Measurements from ENCODE around the gene UGGT2.

UGGT2 gene

DNA sequence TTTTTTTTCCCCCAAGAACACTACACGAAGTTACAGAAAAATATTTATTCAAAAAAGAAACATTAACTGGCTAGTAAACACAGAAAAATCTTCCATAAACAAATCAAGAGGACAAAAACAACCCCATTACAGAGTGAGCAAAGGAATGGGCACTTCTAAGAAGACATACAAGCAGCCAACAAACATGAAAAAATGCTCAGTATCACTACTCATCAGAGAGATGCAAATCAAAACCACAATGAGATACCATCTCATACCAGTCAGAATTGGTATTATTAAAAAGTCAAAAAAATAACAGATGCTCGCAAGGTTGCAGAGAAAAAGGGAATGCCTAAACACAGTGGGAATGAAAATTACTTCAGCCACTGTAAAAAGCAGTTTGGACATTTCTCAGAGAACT, 131.7 kb downstream of the UGGT2 start:
- Mint-ChIP-seq H3K27ac (no peak overlapping the region), H3K4me3 (no peak overlapping the region), H3K27me3 (no peaks in the 10 kb centered on the region), H3K4me1 (no peaks in the 10 kb centered on the region), H3K9me3 (peaks cover 4 to 5% of the 10 kb centered on the region in 2 donors), H3K36me3 (no peaks in the 10 kb centered on the region)
- DNase-seq (no peak), ATAC-seq (replicated peaks) (no peak)

DNA sequence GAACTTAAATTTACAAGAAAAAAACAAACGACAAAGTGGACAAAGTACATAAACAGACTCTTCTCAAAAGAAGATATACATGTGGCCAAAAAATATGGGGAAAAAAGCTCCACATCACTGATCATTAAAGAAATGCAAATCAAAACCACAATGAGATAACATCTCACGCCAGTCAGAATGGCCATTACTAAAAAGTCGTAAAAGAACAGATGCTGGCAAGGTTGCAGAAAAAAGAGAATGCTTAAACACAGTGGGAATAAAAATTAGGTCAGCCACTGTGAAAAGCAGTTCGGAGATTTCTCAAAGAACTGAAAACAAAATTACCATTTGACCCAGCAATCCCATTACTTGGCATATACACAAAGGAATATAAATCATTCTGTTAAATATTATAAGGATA, 132.7 kb downstream of the UGGT2 start:
- no peak overlapping the region for H3K27ac Mint-ChIP-seq
- H3K9me3 Mint-ChIP-seq = peaks cover 4 to 5% of the 10 kb centered on the region in 2 donors
- H3K36me3 Mint-ChIP-seq = no peaks in the 10 kb centered on the region
- no peaks in the 10 kb centered on the region for H3K4me1 Mint-ChIP-seq
- H3K4me3 Mint-ChIP-seq = no peak overlapping the region
- ATAC-seq (replicated peaks) = no peak
- DNase-seq = no peak
- H3K27me3 Mint-ChIP-seq = no peaks in the 10 kb centered on the region

DNA sequence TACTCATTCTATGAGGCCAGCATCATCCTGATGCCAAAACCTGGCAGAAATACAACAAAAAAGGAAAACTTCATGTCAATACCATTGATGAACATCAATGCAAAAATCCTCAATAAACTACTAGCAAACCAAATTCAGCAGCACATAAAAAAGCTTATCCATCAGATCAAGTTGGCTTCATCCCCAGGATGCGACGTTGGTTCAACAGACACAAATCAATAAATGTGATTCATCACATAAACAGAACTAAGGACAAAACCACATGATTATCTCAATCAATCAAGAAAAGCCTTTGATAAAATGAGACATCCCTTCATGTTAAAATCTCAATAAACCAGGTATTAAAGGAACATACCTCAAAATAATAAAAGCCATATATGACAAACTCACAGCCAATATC, 134.3 kb downstream of the UGGT2 start:
- H3K4me1 Mint-ChIP-seq = no peaks in the 10 kb centered on the region
- DNase-seq (no peak), ATAC-seq (replicated peaks) (no peak)
- no peaks in the 10 kb centered on the region for H3K27me3 Mint-ChIP-seq
- H3K27ac Mint-ChIP-seq = no peak overlapping the region
- no peak overlapping the region for H3K4me3 Mint-ChIP-seq
- H3K36me3 Mint-ChIP-seq = no peaks in the 10 kb centered on the region
- peaks cover 4 to 5% of the 10 kb centered on the region in 2 donors for H3K9me3 Mint-ChIP-seq

DNA sequence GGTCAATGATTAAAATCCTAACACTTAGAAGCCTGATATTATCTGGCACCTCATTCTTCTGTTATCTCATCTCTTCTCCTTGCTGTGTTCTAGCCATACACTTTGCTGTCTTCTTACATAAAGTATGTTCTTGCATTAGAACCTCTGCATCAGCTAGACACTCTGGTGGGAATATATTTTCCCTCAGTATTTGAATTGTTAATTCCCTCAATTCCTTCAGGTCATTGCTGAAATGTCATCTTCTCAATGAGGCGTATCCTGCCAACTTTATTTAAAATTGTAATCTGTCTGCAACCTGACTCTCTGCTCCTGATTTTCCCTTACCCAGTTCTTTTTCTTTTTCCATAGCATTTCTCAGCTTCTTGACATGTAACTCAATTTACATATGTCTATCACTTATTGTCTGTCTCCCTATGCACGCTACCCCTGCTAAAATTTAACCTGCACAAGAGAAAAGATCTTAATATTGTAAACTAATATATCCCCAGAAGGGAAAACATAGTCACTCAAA, 138.2 kb downstream of the UGGT2 start:
- H3K4me3 Mint-ChIP-seq = no peak overlapping the region
- no peaks in the 10 kb centered on the region for H3K36me3 Mint-ChIP-seq
- H3K4me1 Mint-ChIP-seq = no peaks in the 10 kb centered on the region
- H3K27me3 Mint-ChIP-seq = no peaks in the 10 kb centered on the region
- no peak for DNase-seq
- H3K9me3 Mint-ChIP-seq = peaks cover 5 to 8% of the 10 kb centered on the region in 2 donors
- no peak overlapping the region for H3K27ac Mint-ChIP-seq
- no peak for ATAC-seq (replicated peaks)

GRCh38 chr13:95906999-95907398, 146.2 kb downstream of the UGGT2 start:
- Mint-ChIP-seq H3K27ac (no peak overlapping the region), H3K4me3 (no peak overlapping the region), H3K27me3 (no peaks in the 10 kb centered on the region), H3K36me3 (no peaks in the 10 kb centered on the region), H3K9me3 (peaks cover 0 to 3% of the 10 kb centered on the region in 2 donors), H3K4me1 (no peaks in the 10 kb centered on the region)
- no peak for ATAC-seq (replicated peaks)
- DNase-seq = no peak

DNA sequence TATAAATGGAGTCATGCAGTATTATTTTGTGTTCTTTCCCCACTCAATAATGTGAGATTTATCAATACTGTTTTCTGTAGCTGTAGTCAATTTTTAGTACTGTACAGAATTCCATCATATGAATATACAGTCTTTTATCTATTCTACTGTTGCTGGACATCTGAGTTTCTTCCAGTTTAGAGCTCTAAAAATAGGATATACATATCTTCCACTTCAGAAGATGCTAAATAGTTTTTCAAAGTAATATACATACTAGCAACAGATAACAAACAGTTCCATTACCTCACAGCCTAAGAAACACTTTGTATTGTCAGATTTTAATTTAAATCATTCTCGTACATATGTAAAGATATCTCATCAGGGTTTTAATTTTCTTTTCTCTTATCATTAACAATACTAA, 149.6 kb downstream of the UGGT2 start:
- ATAC-seq (replicated peaks) (no peak), DNase-seq (no peak)
- no peaks in the 10 kb centered on the region for H3K4me1 Mint-ChIP-seq

DNA sequence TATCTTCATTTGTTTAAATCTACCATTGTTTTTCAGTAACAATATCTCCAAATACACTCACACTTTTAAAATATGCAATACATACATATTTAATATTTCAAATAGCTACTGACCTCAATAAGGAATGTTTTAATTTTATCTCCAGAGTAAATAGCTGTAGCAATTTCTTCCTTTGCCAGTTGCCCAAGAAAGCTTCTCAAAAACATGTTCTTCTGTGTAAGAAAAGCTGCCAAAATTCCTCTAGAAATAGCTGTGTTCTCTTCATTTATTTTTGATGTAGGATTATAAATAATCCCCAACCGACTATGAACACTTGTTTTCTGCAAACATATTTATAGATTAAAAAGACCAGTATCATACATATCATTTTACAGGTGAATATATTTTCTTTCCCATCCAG, 150.5 kb downstream of the UGGT2 start:
- H3K27me3 Mint-ChIP-seq = no peaks in the 10 kb centered on the region
- no peak for DNase-seq
- H3K27ac Mint-ChIP-seq = no peak overlapping the region
- no peaks in the 10 kb centered on the region for H3K36me3 Mint-ChIP-seq
- peaks cover 0 to 2% of the 10 kb centered on the region in 2 donors for H3K9me3 Mint-ChIP-seq
- no peak overlapping the region for H3K4me3 Mint-ChIP-seq
- no peak for ATAC-seq (replicated peaks)
- no peaks in the 10 kb centered on the region for H3K4me1 Mint-ChIP-seq

More for the DNA sequence above, 149.6 kb downstream of the UGGT2 start:
- Mint-ChIP-seq H3K9me3 (peaks cover 0 to 2% of the 10 kb centered on the region in 2 donors), H3K4me3 (no peak overlapping the region), H3K27me3 (no peaks in the 10 kb centered on the region), H3K27ac (no peak overlapping the region), H3K36me3 (no peaks in the 10 kb centered on the region)

DNA sequence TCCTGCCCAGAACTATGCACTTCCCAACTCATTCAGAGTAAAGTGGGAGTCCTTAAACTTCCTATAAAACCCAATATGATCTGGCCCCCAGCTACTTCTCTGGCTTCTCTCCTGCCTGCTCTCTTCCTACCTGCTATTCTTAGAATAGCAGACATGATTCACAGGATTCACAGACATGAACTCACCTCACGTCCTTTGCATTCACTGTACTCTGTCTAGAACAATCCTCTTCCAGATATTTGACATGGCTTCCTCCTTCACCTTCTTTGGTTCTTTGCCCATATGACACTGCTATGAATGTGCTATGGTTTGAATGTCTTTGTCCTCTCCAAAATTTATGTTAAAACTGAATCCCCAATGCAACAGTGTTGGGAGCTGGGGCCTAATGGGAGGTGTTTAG, 154.9 kb downstream of the UGGT2 start:
- Mint-ChIP-seq H3K4me1 (no peaks in the 10 kb centered on the region), H3K27me3 (peaks cover 0 to 5% of the 10 kb centered on the region in 2 donors), H3K36me3 (no peaks in the 10 kb centered on the region), H3K27ac (no peak overlapping the region), H3K9me3 (peaks cover 0 to 2% of the 10 kb centered on the region in 2 donors), H3K4me3 (no peak overlapping the region)
- ATAC-seq (replicated peaks) (no peak), DNase-seq (no peak)

DNA sequence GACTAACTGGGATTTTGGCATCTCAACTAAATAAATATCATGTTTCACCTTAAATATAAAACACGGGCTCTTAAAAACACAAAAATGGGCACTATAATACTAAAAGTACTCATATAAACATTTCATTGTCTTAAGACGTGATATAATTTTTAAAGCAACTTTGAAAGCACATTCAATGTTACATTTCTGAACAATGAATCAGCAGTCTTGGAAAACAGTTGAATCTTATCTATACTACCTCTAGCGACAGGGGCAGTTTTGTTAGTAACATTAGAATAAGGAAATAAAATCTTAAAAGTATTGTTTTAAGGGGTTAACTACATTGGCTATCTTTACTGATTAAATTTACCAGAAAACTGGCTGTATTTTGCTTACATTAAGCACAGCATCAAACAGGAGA, 156.9 kb downstream of the UGGT2 start:
- no peak overlapping the region for H3K4me3 Mint-ChIP-seq
- H3K9me3 Mint-ChIP-seq = no peaks in the 10 kb centered on the region
- no peak overlapping the region for H3K27ac Mint-ChIP-seq
- H3K36me3 Mint-ChIP-seq = no peaks in the 10 kb centered on the region
- ATAC-seq (replicated peaks) (no peak), DNase-seq (no peak)
- H3K4me1 Mint-ChIP-seq = no peaks in the 10 kb centered on the region
- H3K27me3 Mint-ChIP-seq = peaks cover 0 to 5% of the 10 kb centered on the region in 2 donors

GRCh38 chr13:95893861-95894260, 159.3 kb downstream of the UGGT2 start:
- ATAC-seq (replicated peaks) = no peak
- no peak for DNase-seq
- no peaks in the 10 kb centered on the region for H3K36me3 Mint-ChIP-seq
- H3K27ac Mint-ChIP-seq = no peak overlapping the region
- no peaks in the 10 kb centered on the region for H3K9me3 Mint-ChIP-seq
- H3K4me3 Mint-ChIP-seq = no peak overlapping the region
- no peaks in the 10 kb centered on the region for H3K4me1 Mint-ChIP-seq
- H3K27me3 Mint-ChIP-seq = peaks cover 0 to 5% of the 10 kb centered on the region in 2 donors

- no peak for ATAC-seq (replicated peaks)
Measured at GRCh38 chr13:95882121-95882520, 171.1 kb downstream of the UGGT2 start.

GRCh38 chr13:95880331-95880730, 172.9 kb downstream of the UGGT2 start:
- H3K27ac Mint-ChIP-seq = no peak overlapping the region
- no peaks in the 10 kb centered on the region for H3K4me1 Mint-ChIP-seq
- ATAC-seq (replicated peaks) = no peak
- no peak overlapping the region for H3K4me3 Mint-ChIP-seq
- no peaks in the 10 kb centered on the region for H3K36me3 Mint-ChIP-seq
- DNase-seq = no peak
- H3K9me3 Mint-ChIP-seq = no peaks in the 10 kb centered on the region
- H3K27me3 Mint-ChIP-seq = no peaks in the 10 kb centered on the region

More at GRCh38 chr13:95882121-95882520, 171.1 kb downstream of the UGGT2 start:
- Mint-ChIP-seq H3K9me3 (no peaks in the 10 kb centered on the region), H3K36me3 (no peaks in the 10 kb centered on the region), H3K4me1 (no peaks in the 10 kb centered on the region), H3K4me3 (no peak overlapping the region), H3K27ac (no peak overlapping the region), H3K27me3 (no peaks in the 10 kb centered on the region)
- DNase-seq = no peak

GRCh38 chr13:95874286-95874685, 178.9 kb downstream of the UGGT2 start:
- no peak overlapping the region for H3K27ac Mint-ChIP-seq
- no peaks in the 10 kb centered on the region for H3K27me3 Mint-ChIP-seq
- no peaks in the 10 kb centered on the region for H3K4me1 Mint-ChIP-seq
- no peaks in the 10 kb centered on the region for H3K36me3 Mint-ChIP-seq
- H3K9me3 Mint-ChIP-seq = no peaks in the 10 kb centered on the region
- H3K4me3 Mint-ChIP-seq = no peak overlapping the region
- ATAC-seq (replicated peaks) = no peak
- DNase-seq = no peak

- Mint-ChIP-seq H3K27me3 (no peaks in the 10 kb centered on the region), H3K4me3 (no peak overlapping the region), H3K9me3 (no peaks in the 10 kb centered on the region), H3K27ac (no peak overlapping the region), H3K4me1 (no peaks in the 10 kb centered on the region), H3K36me3 (no peaks in the 10 kb centered on the region)
- DNase-seq (no peak), ATAC-seq (replicated peaks) (no peak)
Measured at GRCh38 chr13:95870421-95870820, 182.8 kb downstream of the UGGT2 start.

DNA sequence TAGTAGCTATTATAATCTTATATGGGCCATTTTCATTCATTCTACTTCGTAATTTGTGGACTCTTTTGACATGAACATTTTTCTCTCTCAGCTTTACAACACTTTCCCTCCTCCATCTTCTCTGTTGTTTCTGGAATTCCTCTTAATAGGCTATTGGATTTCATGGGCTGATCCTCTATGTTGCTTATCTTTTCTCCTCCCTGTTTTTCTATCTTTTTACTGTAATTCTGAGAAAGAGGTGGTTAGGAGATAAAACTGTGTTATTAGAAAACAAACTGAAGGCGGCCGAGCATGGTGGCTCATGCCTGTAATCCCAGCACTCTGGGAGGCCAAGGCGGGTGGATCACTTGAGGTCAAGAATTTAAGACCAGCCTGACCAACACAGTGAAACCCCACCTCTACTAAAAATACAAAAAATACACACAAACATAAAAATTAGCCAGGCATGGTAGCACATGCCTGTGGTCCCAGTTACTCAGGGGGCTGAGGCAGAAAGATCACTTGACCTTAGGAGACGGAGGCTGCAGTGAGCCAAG, 188.1 kb downstream of the UGGT2 start:
- Mint-ChIP-seq H3K4me3 (no peak overlapping the region), H3K9me3 (no peaks in the 10 kb centered on the region), H3K27me3 (no peaks in the 10 kb centered on the region), H3K27ac (no peak overlapping the region), H3K4me1 (no peaks in the 10 kb centered on the region), H3K36me3 (no peaks in the 10 kb centered on the region)
- DNase-seq (no peak), ATAC-seq (replicated peaks) (no peak)

- Mint-ChIP-seq H3K27ac (no peak overlapping the region), H3K4me1 (no peaks in the 10 kb centered on the region), H3K9me3 (no peaks in the 10 kb centered on the region), H3K27me3 (no peaks in the 10 kb centered on the region), H3K4me3 (no peak overlapping the region), H3K36me3 (no peaks in the 10 kb centered on the region)
- ATAC-seq (replicated peaks) = no peak
- DNase-seq = no peak
Measured at GRCh38 chr13:95862408-95862807, 190.8 kb downstream of the UGGT2 start.

Measured in stimulated activated naive B cell treated with anti-CD40 and anti-IgM and Interleukin-4, amounts not matched to agents 10 μg/mL and 1 μg/mL and 100 μg/mL, for 72 hours (primary cell).